GM23248 (cell line): ENCODE results near the gene YWHAG.

Experiments
- EZH2 ChIP-seq: fragments of 200-600 bp; sonication (generic); IDR thresholded peaks from 2 replicates; pipeline ENCODE4 v1.6.1; 2018; ENCODE audit warnings: antibody characterized with exemption, mild to moderate bottlenecking; ENCODE audit not compliant: insufficient read depth, poor library complexity, severe bottlenecking
- EZH2phosphoT487 ChIP-seq: fragments of 200-600 bp; sonication (generic); IDR thresholded peaks from 2 replicates; pipeline ENCODE4 v1.6.1; 2018; ENCODE audit warnings: antibody characterized with exemption, moderate library complexity, mild to moderate bottlenecking, low read depth; ENCODE audit not compliant: insufficient read depth

GRCh38 chr7:76354516-76354915 is 4.3 kb downstream of the YWHAG start:
- TF ChIP-seq EZH2 = no peak
- TF ChIP-seq EZH2phosphoT487 = no peak
